Fibroblast of lung (primary cell): Measurements from ENCODE around the gene BMP6. TPM values are rescaled to one million over a fixed set of nuclear protein-coding genes. Genes with fewer than 3 reads are reported as not detected.

Experiments
- DNase-seq, 2 donors: peaks; one replicate each; pipeline versions ENCODE4 v3.0.0 to v3.0.0-alpha.2; 2010; ENCODE audit warnings: low read depth in 2 of 2
- H2AFZ ChIP-seq: 2 replicates; pipeline ENCODE4 v1.5.1; 2012; ENCODE audit warnings: low read length, control low read depth, inconsistent platforms
- H3K27ac ChIP-seq: 2 replicates; pipeline ENCODE4 v1.5.1; 2011; ENCODE audit warnings: low read length, control low read depth; ENCODE audit not compliant: insufficient read depth
- H3K27me3 ChIP-seq: 2 replicates; pipeline ENCODE4 v1.5.1; 2011; ENCODE audit warnings: mild to moderate bottlenecking, low read length; ENCODE audit not compliant: control insufficient read depth, insufficient read depth
- H3K36me3 ChIP-seq: 2 replicates; pipeline ENCODE4 v1.5.1; 2011; ENCODE audit warnings: low read length; ENCODE audit not compliant: control insufficient read depth, insufficient read depth
- H3K4me1 ChIP-seq: 2 replicates; pipeline ENCODE4 v1.5.1; 2011; ENCODE audit warnings: low read length; ENCODE audit not compliant: control insufficient read depth, insufficient read depth; ENCODE audit errors: extremely low read depth
- H3K4me2 ChIP-seq: 2 replicates; pipeline ENCODE4 v1.5.1; 2011; ENCODE audit warnings: low read length, control low read depth; ENCODE audit not compliant: insufficient read depth; ENCODE audit errors: extremely low read depth
- H3K4me3 ChIP-seq, 4 experiments: fragments of 200-600 bp in 1 of 4; sonication (generic) in 1 of 4; replicated peaks in 1 of 4; 2 replicates each; pipeline ENCODE4 v1.5.1; 2011 to 2016; ENCODE audit warnings: low read length in 4 of 4, low read depth in 3 of 4, mild to moderate bottlenecking in 3 of 4, control low read depth in 2 of 4, inconsistent platforms in 1 of 4, mixed read lengths in 1 of 4; ENCODE audit not compliant: insufficient read depth in 1 of 4; ENCODE audit errors: control extremely low read depth in 1 of 4
- H3K79me2 ChIP-seq: 2 replicates; pipeline ENCODE4 v1.5.1; 2012; ENCODE audit warnings: mild to moderate bottlenecking, low read length, inconsistent platforms; ENCODE audit not compliant: control insufficient read depth, insufficient read depth
- H3K9ac ChIP-seq: 2 replicates; pipeline ENCODE4 v1.5.1; 2011; ENCODE audit warnings: mild to moderate bottlenecking, low read length, control low read depth; ENCODE audit not compliant: insufficient read depth
- H3K9me3 ChIP-seq: 2 replicates; pipeline ENCODE4 v1.5.1; 2012; ENCODE audit warnings: low read depth, low read length; ENCODE audit not compliant: control insufficient read depth, insufficient read depth
- H4K20me1 ChIP-seq: 2 replicates; pipeline ENCODE4 v1.5.1; 2011; ENCODE audit warnings: low read length; ENCODE audit not compliant: control insufficient read depth, insufficient read depth; ENCODE audit errors: extremely low read depth
- EZH2 ChIP-seq: IDR thresholded peaks from 2 replicates; pipeline ENCODE4 v1.5.1; 2012; ENCODE audit warnings: low read length, control low read depth, mild to moderate bottlenecking; ENCODE audit errors: missing control alignments
- polyA plus RNA-seq, 2 donors: library from polyadenylated mRNA; depleted of rRNA in 1 of 2; stranded (reverse) in 1 of 2; unstranded in 1 of 2; fragments of >200 nt; gene quantifications; 2 replicates each; pipeline ENCODE4 v1.2.1, GENCODE V29; 2011 to 2012; ENCODE audit warnings: missing spikeins in 1 of 2
- total RNA-seq: library from RNA; depleted of rRNA; stranded (reverse); fragments of >200 nt; gene quantifications from 2 replicates; pipeline ENCODE4 v1.2.1, GENCODE V29; 2014
- TF ChIP-seq, protein P1 (sequence below), 2 donors: IDR thresholded peaks in 1 of 2; conservative IDR thresholded peaks in 1 of 2; 1 replicate in 1 of 2; 2 replicates in 1 of 2; pipeline ENCODE4 v1.5.1; 2011 to 2012; ENCODE audit warnings: low read length in 2 of 2, control low read depth in 1 of 2, inconsistent platforms in 1 of 2, low read depth in 1 of 2, mild to moderate bottlenecking in 1 of 2

Gene BMP6
- total and polyA plus RNA-seq, 2 donors (not counting 1 experiment from before 2014, with no cell fraction given) = under 0.01 to 0.20 TPM

DNA sequence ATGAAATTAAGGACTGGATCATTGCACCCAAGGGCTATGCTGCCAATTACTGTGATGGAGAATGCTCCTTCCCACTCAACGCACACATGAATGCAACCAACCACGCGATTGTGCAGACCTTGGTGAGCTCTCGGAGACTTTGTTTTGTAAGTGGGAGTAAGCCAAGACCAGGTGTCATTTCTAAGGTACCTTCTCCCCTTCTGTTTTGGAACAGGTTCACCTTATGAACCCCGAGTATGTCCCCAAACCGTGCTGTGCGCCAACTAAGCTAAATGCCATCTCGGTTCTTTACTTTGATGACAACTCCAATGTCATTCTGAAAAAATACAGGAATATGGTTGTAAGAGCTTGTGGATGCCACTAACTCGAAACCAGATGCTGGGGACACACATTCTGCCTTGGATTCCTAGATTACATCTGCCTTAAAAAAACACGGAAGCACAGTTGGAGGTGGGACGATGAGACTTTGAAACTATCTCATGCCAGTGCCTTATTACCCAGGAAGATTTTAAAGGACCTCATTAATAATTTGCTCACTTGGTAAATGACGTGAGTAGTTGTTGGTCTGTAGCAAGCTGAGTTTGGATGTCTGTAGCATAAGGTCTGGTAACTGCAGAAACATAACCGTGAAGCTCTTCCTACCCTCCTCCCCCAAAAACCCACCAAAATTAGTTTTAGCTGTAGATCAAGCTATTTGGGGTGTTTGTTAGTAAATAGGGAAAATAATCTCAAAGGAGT lies 154.2 kb downstream of the BMP6 start:
- H4K20me1 ChIP-seq = no peaks in the 10 kb centered on the region
- no peaks in the 10 kb centered on the region for H3K9me3 ChIP-seq
- no peak overlapping the region for H2AFZ ChIP-seq
- H3K4me2 ChIP-seq = no peak overlapping the region
- no peak overlapping the region for H3K9ac ChIP-seq
- H3K27ac ChIP-seq = no peak overlapping the region
- no peaks in the 10 kb centered on the region for H3K27me3 ChIP-seq
- no peaks in the 10 kb centered on the region for H3K79me2 ChIP-seq
- no peak for TF ChIP-seq EZH2
- TF ChIP-seq, protein P1, sequence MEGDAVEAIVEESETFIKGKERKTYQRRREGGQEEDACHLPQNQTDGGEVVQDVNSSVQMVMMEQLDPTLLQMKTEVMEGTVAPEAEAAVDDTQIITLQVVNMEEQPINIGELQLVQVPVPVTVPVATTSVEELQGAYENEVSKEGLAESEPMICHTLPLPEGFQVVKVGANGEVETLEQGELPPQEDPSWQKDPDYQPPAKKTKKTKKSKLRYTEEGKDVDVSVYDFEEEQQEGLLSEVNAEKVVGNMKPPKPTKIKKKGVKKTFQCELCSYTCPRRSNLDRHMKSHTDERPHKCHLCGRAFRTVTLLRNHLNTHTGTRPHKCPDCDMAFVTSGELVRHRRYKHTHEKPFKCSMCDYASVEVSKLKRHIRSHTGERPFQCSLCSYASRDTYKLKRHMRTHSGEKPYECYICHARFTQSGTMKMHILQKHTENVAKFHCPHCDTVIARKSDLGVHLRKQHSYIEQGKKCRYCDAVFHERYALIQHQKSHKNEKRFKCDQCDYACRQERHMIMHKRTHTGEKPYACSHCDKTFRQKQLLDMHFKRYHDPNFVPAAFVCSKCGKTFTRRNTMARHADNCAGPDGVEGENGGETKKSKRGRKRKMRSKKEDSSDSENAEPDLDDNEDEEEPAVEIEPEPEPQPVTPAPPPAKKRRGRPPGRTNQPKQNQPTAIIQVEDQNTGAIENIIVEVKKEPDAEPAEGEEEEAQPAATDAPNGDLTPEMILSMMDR (conservative IDR thresholded peaks at IDR 0.05 in 1 of 2, IDR thresholded peaks at IDR 0.05 in 1 of 2; ENCODE audit: low read depth in 1 of 2, low read length in 2 of 2) = no peak
- no peak for DNase-seq
- peaks cover 20% of the 10 kb centered on the region for H3K36me3 ChIP-seq
- no peak overlapping the region for H3K4me3 ChIP-seq
- no peaks in the 10 kb centered on the region for H3K4me1 ChIP-seq

DNA sequence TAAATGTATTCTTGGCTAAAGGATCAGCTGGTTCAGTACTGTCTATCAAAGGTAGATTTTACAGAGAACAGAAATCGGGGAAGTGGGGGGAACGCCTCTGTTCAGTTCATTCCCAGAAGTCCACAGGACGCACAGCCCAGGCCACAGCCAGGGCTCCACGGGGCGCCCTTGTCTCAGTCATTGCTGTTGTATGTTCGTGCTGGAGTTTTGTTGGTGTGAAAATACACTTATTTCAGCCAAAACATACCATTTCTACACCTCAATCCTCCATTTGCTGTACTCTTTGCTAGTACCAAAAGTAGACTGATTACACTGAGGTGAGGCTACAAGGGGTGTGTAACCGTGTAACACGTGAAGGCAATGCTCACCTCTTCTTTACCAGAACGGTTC lies 154.8 kb downstream of the BMP6 start:
- H3K4me2 ChIP-seq = no peak overlapping the region
- no peak overlapping the region for H3K9ac ChIP-seq
- H3K27ac ChIP-seq = no peak overlapping the region
- TF ChIP-seq, protein P1 (conservative IDR thresholded peaks at IDR 0.05 in 1 of 2, IDR thresholded peaks at IDR 0.05 in 1 of 2; ENCODE audit: low read depth in 1 of 2, low read length in 2 of 2) = no peak
- no peak for TF ChIP-seq EZH2
- H3K4me1 ChIP-seq = no peaks in the 10 kb centered on the region
- no peaks in the 10 kb centered on the region for H4K20me1 ChIP-seq
- DNase-seq = no peak
- peaks cover 20% of the 10 kb centered on the region for H3K36me3 ChIP-seq
- H3K9me3 ChIP-seq = no peaks in the 10 kb centered on the region
- no peak overlapping the region for H2AFZ ChIP-seq
- H3K4me3 ChIP-seq = no peak overlapping the region
- H3K79me2 ChIP-seq = no peaks in the 10 kb centered on the region
- no peaks in the 10 kb centered on the region for H3K27me3 ChIP-seq

DNA sequence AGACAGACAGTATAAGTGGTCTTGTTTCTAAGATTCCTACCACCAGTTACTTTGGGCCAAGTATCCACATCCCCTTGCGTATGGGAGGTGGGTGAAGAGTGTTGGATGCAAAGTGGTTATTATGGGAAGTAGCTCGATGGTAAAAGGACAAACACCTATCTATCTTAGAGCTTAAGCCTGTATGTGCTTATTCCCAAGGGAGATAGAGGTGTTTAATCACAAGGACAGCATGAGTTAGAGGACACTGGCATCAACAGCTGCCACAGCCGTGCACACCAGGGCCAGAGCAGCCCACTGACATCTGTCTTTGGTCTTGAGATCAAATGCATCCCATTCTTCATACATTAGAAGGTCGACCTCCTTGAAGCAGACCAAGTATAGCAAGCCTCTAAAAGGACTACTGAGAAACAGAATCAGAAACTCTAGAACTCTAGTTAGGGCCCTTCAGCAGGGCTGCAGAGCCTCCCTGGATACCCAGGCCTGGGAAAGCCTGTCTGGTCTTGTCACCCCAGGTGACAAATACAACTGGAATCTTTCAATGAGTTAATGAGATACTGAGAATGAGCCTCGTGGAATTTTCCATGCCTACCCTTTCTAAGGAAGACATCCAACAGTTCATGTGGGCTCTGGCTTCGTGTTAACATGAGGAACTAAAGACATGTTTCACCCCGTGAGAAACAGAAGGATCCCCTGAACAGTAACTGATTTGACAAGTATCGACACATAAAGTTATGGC lies 156.0 kb downstream of the BMP6 start:
- no peak for DNase-seq
- Histone ChIP-seq H3K4me1 (no peaks in the 10 kb centered on the region), H3K27ac (no peak overlapping the region), H3K4me3 (no peak overlapping the region), H3K9me3 (no peaks in the 10 kb centered on the region), H3K9ac (no peak overlapping the region), H3K36me3 (peaks cover 25% of the 10 kb centered on the region), H3K4me2 (no peak overlapping the region), H3K27me3 (no peaks in the 10 kb centered on the region), H3K79me2 (no peaks in the 10 kb centered on the region), H2AFZ (no peak overlapping the region), H4K20me1 (no peaks in the 10 kb centered on the region)
- TF ChIP-seq EZH2 = no peak
- TF ChIP-seq, protein P1 (conservative IDR thresholded peaks at IDR 0.05 in 1 of 2, IDR thresholded peaks at IDR 0.05 in 1 of 2; ENCODE audit: low read depth in 1 of 2, low read length in 2 of 2) = no peak
